Tibial artery (tissue), 4 donors: ENCODE measurements around the gene CERKL.

ENCODE experiments used
- DNase-seq, 2 donors: peaks; one replicate each; pipeline ENCODE4 v3.0.0-alpha.2; 2019
- H3K27ac ChIP-seq, 2 donors: fragments of 200-600 bp; sonication (generic) in 1 of 2; 1 replicate in 1 of 2; 2 replicates in 1 of 2; pipeline ENCODE4 v1.5.1; 2018 to 2019; ENCODE audit warnings: mild to moderate bottlenecking in 1 of 2
- H3K27me3 ChIP-seq, 2 donors: fragments of 200-600 bp; sonication (generic) in 1 of 2; one replicate each; pipeline versions ENCODE4 v1.5.1 to v1.6.0; 2016 to 2019
- H3K36me3 ChIP-seq, 3 donors: fragments of 200-600 bp; sonication (generic) in 2 of 3; one replicate each; pipeline ENCODE4 v1.5.1; 2016 to 2019; ENCODE audit warnings: mild to moderate bottlenecking in 2 of 3
- H3K4me1 ChIP-seq, 4 donors: fragments of 200-600 bp; sonication (generic) in 2 of 4; 1 replicate in 3 of 4; 2 replicates in 1 of 4; pipeline ENCODE4 v1.5.1; 2016 to 2019
- H3K4me3 ChIP-seq, 2 donors: fragments of 200-600 bp; sonication (generic) in 1 of 2; 1 replicate in 1 of 2; 2 replicates in 1 of 2; pipeline ENCODE4 v1.5.1; 2018 to 2019; ENCODE audit warnings: mild to moderate bottlenecking in 2 of 2
- H3K9me3 ChIP-seq, 3 donors: fragments of 200-600 bp; sonication (generic) in 1 of 3; one replicate each; pipeline ENCODE4 v1.5.1; 2016 to 2019
- CTCF ChIP-seq, 2 experiments: fragments of 200-600 bp in 1 of 2; fragments of 450-650 bp in 1 of 2; IDR thresholded peaks; one replicate each; pipeline ENCODE4 v1.5.1; 2017 to 2019; ENCODE audit warnings: antibody characterized with exemption in 2 of 2, mild to moderate bottlenecking in 1 of 2, moderate library complexity in 1 of 2
- intact Hi-C: fragments of 100-400 bp; cut with DNase I; formaldehyde crosslinking; loops from one replicate; pipeline ENCODE4 v1.15.0; 2023; ENCODE audit warnings: low total_unique reads

CERKL gene

GRCh38 chr2:181589779-181590178, 67.1 kb downstream of the CERKL start:
- no peak for TF ChIP-seq CTCF (IDR thresholded peaks at IDR 0.05)
- Histone ChIP-seq H3K27ac (no peak overlapping the region), H3K4me3 (no peak overlapping the region), H3K36me3 (no peaks in the 10 kb centered on the region), H3K27me3 (no peaks in the 10 kb centered on the region), H3K4me1 (no peaks in the 10 kb centered on the region), H3K9me3 (no peaks in the 10 kb centered on the region)
- intact Hi-C loops = no loop called here
- no peak for DNase-seq

- intact Hi-C loops = no loop called here
These were observed 68.4 kb downstream of the CERKL start for GRCh38 chr2:181588546-181588945.

GRCh38 chr2:181586569-181587081, 70.3 kb downstream of the CERKL start:
- no peaks in the 10 kb centered on the region for H3K27me3 ChIP-seq
- no peak overlapping the region for H3K4me3 ChIP-seq
- no peaks in the 10 kb centered on the region for H3K4me1 ChIP-seq
- TF ChIP-seq CTCF (IDR thresholded peaks at IDR 0.05) = no peak
- intact Hi-C loops = no loop called here
- DNase-seq = no peak
- H3K27ac ChIP-seq = no peak overlapping the region
- no peaks in the 10 kb centered on the region for H3K36me3 ChIP-seq
- H3K9me3 ChIP-seq = no peaks in the 10 kb centered on the region

More at GRCh38 chr2:181588546-181588945, 68.4 kb downstream of the CERKL start:
- TF ChIP-seq CTCF (IDR thresholded peaks at IDR 0.05) = no peak
- Histone ChIP-seq H3K4me3 (no peak overlapping the region), H3K9me3 (no peaks in the 10 kb centered on the region), H3K27me3 (no peaks in the 10 kb centered on the region), H3K27ac (no peak overlapping the region), H3K36me3 (no peaks in the 10 kb centered on the region), H3K4me1 (no peaks in the 10 kb centered on the region)
- DNase-seq = no peak

- H3K4me3 ChIP-seq = no peak overlapping the region
- H3K4me1 ChIP-seq = no peaks in the 10 kb centered on the region
- no peaks in the 10 kb centered on the region for H3K36me3 ChIP-seq
- DNase-seq = no peak
- no peaks in the 10 kb centered on the region for H3K9me3 ChIP-seq
- no peak overlapping the region for H3K27ac ChIP-seq
- H3K27me3 ChIP-seq = no peaks in the 10 kb centered on the region
- intact Hi-C loops = no loop called here
- no peak for TF ChIP-seq CTCF (IDR thresholded peaks at IDR 0.05)
These were observed 71.2 kb downstream of the CERKL start for GRCh38 chr2:181585732-181586131.

GRCh38 chr2:181581534-181581933, 75.4 kb downstream of the CERKL start:
- H3K4me1 ChIP-seq = no peaks in the 10 kb centered on the region
- no peaks in the 10 kb centered on the region for H3K27me3 ChIP-seq
- no peak overlapping the region for H3K27ac ChIP-seq
- H3K9me3 ChIP-seq = no peaks in the 10 kb centered on the region
- no peak for DNase-seq
- no peak for TF ChIP-seq CTCF (IDR thresholded peaks at IDR 0.05)
- no peak overlapping the region for H3K4me3 ChIP-seq
- intact Hi-C loops = no loop called here
- no peaks in the 10 kb centered on the region for H3K36me3 ChIP-seq

GRCh38 chr2:181578829-181579228, 78.1 kb downstream of the CERKL start:
- DNase-seq = no peak
- Histone ChIP-seq H3K4me1 (no peaks in the 10 kb centered on the region), H3K27ac (no peak overlapping the region), H3K36me3 (no peaks in the 10 kb centered on the region), H3K27me3 (no peaks in the 10 kb centered on the region), H3K9me3 (no peaks in the 10 kb centered on the region), H3K4me3 (no peak overlapping the region)
- intact Hi-C loops = no loop called here
- no peak for TF ChIP-seq CTCF (IDR thresholded peaks at IDR 0.05)
